Measurements from ENCODE around the gene DESI2.

DNA sequence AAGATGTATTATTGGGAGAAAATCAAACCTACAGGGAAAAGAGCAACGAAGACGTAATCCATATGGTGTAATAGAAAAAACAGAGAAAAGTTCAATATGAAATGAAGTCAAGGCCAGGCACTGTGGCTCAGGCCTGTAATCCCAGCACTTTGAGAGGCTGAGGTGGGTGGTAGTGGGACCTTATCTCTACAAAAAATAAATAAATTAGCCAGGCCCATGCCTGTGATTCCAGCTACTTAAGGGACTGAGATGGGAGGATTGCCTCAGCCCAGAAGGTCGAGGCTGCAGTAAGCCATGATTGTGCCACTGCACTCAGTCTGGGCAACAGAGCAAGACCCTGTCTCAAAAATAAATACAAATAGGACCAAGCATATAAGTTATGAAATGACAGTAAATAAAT, 11.4 kb downstream of the DESI2 start:
- TF ChIP-seq, protein P1, sequence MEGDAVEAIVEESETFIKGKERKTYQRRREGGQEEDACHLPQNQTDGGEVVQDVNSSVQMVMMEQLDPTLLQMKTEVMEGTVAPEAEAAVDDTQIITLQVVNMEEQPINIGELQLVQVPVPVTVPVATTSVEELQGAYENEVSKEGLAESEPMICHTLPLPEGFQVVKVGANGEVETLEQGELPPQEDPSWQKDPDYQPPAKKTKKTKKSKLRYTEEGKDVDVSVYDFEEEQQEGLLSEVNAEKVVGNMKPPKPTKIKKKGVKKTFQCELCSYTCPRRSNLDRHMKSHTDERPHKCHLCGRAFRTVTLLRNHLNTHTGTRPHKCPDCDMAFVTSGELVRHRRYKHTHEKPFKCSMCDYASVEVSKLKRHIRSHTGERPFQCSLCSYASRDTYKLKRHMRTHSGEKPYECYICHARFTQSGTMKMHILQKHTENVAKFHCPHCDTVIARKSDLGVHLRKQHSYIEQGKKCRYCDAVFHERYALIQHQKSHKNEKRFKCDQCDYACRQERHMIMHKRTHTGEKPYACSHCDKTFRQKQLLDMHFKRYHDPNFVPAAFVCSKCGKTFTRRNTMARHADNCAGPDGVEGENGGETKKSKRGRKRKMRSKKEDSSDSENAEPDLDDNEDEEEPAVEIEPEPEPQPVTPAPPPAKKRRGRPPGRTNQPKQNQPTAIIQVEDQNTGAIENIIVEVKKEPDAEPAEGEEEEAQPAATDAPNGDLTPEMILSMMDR (IDR thresholded peaks at IDR 0.05; ENCODE audit: low read depth, low read length, missing input control) = no peak
- TF ChIP-seq, protein P2, sequence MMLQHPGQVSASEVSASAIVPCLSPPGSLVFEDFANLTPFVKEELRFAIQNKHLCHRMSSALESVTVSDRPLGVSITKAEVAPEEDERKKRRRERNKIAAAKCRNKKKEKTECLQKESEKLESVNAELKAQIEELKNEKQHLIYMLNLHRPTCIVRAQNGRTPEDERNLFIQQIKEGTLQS (IDR thresholded peaks at IDR 0.05) = no peak
- TF ChIP-seq SP1 (IDR thresholded peaks at IDR 0.05) (no peak), FOXA1 (IDR thresholded peaks at IDR 0.05) (no peak), TAF1 (conservative IDR thresholded peaks at IDR 0.05) (no peak), GABPA (IDR thresholded peaks at IDR 0.05 in 1 of 2, conservative IDR thresholded peaks at IDR 0.05 in 1 of 2) (no peak), RAD21 (IDR thresholded peaks at IDR 0.05) (no peak), HNF4A (conservative IDR thresholded peaks at IDR 0.05) (no peak), YY1 (IDR thresholded peaks at IDR 0.05) (no peak), RXRA (IDR thresholded peaks at IDR 0.05) (no peak)
- TF ChIP-seq, protein P3, sequence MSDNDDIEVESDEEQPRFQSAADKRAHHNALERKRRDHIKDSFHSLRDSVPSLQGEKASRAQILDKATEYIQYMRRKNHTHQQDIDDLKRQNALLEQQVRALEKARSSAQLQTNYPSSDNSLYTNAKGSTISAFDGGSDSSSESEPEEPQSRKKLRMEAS (IDR thresholded peaks at IDR 0.05) = no peak
- TF ChIP-seq, protein P4, sequence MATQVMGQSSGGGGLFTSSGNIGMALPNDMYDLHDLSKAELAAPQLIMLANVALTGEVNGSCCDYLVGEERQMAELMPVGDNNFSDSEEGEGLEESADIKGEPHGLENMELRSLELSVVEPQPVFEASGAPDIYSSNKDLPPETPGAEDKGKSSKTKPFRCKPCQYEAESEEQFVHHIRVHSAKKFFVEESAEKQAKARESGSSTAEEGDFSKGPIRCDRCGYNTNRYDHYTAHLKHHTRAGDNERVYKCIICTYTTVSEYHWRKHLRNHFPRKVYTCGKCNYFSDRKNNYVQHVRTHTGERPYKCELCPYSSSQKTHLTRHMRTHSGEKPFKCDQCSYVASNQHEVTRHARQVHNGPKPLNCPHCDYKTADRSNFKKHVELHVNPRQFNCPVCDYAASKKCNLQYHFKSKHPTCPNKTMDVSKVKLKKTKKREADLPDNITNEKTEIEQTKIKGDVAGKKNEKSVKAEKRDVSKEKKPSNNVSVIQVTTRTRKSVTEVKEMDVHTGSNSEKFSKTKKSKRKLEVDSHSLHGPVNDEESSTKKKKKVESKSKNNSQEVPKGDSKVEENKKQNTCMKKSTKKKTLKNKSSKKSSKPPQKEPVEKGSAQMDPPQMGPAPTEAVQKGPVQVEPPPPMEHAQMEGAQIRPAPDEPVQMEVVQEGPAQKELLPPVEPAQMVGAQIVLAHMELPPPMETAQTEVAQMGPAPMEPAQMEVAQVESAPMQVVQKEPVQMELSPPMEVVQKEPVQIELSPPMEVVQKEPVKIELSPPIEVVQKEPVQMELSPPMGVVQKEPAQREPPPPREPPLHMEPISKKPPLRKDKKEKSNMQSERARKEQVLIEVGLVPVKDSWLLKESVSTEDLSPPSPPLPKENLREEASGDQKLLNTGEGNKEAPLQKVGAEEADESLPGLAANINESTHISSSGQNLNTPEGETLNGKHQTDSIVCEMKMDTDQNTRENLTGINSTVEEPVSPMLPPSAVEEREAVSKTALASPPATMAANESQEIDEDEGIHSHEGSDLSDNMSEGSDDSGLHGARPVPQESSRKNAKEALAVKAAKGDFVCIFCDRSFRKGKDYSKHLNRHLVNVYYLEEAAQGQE (IDR thresholded peaks at IDR 0.05) = no peak

All from liver (tissue), 3 donors.